Stimulated activated CD4-positive, alpha-beta T cell treated with anti-CD3 and anti-CD28 coated beads, Interleukin-2, amount 100 ng/mL, for 24 hours (primary cell): Measurements from ENCODE around the gene TVP23C.
"Not testable (repeated sequence)": the region's sequence is repeated elsewhere in the genome, so short reads cannot be mapped to it uniquely, and the experiment has no call there.

Source experiments
- DNase-seq, 2 donors: peaks; one replicate each; pipeline ENCODE4 v3.0.0-alpha.2; 2020

The TVP23C gene

DNA sequence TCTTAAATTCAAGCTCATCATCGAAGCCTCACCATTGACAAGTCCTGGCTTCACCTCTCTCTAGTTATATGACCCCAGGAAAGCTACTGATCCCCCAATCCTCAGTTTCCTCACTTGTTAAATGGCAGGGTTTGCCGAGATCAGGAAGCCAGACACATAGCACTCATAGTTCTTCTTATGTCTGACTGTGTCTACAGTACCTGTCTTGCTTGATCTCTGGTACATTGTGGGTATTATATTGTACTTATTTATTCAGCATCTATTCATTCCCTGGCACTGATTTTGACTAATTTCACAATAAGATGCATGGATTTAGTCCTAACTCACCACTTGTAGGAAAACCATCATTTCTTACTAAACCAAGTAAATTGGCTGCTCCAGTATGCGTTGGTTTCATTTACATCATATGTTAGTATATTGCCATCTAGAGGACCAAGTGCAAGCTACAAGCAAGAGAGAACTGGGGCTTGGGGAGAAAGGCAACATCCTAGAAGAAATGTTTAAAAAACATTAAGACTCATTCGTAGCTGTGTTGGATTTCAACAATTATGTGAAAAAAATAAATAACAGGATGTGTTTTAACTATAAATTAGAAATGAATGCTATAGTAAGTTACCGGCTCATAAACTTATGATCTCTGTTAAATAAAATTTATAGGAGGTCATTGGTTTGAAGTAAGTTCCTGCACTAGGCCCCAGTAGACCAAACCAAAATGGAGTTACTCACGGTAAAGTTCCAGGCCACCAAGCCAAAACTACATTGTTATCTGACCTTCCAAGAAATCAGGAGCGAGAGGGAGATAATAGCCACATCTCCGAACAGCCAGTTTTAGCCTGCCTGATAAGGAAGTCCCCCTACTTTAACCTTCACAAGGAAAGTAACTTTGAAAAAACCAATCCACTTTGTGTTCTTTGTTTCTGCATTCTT, 36.7 kb downstream of the TVP23C start:
- DNase-seq, result not testable (repeated sequence)

GRCh38 chr17:15524990-15525985, 38.0 kb downstream of the TVP23C start:
- not testable (repeated sequence) for DNase-seq

DNA sequence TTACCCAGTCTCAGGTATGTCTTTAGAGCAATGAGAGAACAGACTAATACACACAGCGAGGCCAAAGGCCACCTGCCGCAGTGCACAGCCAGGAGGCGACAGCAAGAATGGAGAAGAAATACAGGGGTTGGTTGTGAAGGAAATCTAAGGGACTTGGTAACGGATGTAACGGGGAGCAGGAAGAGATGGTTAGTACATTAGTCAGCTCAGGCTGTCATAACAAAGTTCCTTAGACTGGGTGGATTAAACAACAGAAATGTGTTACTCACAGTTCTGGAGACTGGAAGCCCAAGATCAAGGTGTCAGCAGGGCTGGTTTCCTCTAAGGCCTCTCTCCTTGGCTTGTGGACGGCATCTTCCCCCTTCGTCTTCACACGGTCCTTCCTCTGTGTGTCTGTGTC, 47.1 kb downstream of the TVP23C start:
- DNase-seq, result no peak

GRCh38 chr17:15514469-15514868, 48.8 kb downstream of the TVP23C start:
- DNase-seq, result no peak

DNA sequence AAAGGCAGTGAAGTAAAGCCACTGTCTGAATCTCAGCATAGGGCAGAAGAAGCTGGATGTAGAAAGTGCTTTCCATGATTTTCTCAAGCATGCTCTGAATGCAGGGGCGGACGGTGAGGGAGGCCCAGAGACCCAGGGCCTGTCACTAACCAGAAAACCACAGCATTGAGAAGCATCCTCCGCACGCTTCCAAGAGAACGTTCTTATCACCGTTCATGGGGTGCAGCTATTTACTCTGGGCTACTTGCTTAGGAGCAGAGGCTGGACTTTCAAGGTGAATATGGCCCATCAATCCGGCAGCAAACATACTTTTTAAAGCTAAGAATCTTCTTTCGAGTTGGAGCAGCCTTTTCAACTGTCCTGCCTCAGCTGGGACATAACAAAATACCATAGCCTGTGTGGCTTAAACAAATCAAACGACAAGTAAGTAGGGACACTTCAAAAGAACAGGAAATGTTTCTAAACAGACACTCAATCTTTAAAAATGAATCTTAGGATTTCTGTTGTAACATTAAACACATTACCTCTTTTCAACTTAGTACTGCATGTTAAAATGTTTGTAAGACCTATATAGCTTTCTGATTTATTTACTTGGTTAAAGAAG, 49.3 kb downstream of the TVP23C start:
- DNase-seq, result no peak

DNA sequence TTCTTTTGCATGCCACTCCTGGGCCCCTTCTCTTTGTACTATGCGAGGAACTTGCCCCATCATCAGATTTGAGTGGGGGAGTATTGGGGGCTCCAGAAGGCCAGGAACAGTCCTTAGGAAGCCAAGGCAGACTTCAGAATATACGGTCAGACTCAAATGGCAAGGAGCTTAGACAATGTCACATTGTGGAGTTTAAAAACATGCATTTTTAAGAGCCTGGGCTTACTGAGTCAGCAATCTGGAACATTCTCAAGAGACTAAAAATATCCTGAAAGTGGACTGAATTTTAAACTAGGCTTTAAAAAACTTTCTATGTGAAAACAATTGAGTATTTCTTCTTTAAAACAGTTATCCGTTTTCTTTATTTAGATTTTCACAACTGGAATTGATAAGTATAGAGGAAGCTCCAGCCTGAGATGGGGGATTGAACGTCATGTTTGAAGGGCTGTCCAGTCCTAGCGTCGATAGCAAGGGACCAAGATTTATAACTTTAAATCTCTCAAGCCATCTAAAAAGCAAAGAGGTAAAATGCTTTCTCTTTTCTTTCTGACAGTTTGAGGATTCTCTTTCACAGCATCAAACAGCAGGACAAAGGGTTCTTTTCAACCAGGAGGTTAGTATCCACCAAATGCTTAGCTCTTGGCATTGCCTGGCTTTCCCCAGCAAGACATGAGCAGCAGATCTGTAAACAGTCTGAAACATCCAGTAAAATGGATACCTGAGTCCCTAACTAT, 50.1 kb downstream of the TVP23C start:
- no peak for DNase-seq

GRCh38 chr17:15512071-15512709, 51.1 kb downstream of the TVP23C start:
- DNase-seq, result no peak

DNA sequence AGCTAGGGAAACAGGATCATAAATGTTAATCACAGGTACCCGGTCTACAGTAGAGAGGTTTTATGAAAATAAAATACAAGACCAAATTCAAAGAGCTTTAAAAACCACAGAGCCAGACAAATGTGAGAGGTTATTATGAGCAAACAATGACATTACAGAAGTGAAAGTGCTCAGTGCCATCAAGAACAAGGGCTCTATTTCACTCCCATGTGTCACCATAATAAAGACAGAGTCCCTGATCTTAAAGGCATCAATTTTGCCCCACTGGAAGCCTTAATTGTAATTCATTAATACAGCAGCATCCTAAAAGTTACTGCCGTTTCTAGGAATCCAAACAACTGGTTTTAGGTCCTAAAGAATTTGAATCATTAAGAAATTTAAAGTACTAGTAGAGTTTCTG, 52.1 kb downstream of the TVP23C start:
- no peak for DNase-seq

- no peak for DNase-seq
Observed at GRCh38 chr17:15510361-15510760, 52.9 kb downstream of the TVP23C start.

DNA sequence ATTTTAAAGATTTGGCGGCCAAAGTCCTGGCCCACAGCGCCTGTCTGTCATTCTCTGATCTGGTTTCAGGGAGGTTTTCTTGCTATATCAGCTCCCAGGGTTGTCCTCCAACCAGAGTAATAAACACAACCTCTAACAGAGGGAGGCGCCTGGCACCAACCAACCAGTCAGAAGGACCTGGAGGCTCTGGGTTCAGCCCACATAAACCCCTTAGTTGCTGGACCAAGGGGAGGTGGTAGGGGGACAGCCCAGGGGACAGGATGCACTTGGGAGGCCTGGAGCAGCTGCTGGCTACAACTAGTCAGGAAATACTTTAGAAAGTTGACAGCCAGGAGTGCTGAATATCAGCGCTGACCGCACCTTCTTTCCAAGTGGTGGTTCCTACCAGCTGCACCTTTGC, 54.2 kb downstream of the TVP23C start:
- DNase-seq, result no peak

GRCh38 chr17:15508466-15508865, 54.8 kb downstream of the TVP23C start:
- DNase-seq, result no peak

DNA sequence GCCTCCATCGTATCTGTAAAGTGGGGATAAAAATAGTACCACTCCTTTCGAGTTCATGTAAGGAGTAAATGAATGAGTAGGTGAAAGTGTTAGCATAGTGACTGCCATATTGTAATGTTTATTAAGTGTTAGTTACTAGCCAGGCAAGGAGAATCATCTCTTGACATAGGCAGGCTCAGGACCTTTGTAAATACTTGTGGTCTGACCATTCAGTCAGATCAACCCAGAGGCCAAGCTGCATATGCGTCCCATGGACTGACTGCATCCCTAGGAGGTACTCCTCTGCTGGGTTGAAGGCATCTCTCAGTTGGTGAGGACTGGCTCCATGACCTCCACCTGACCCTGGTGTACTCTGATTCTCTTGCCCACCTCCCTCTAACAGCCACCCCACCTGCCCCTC, 55.4 kb downstream of the TVP23C start:
- DNase-seq, result no peak

DNA sequence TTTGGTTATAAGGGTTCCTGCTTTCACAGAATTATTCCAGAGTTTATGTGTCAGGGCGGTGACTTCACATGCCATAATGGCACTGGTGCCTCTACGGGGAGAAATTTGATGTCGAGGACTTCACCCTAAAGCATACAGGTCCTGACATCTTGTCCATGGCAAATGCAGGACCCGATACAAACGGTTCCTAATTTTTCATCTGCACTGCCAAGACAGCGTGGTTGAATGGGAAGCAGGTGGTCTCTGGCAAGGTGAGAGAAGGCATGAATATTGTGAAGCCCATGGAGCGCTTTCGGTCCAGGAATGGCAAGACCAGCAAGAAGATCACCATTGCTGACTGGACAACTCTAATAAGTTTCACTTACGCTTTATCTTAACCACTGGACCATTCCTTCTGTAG, 56.3 kb downstream of the TVP23C start:
- DNase-seq, result no peak

DNA sequence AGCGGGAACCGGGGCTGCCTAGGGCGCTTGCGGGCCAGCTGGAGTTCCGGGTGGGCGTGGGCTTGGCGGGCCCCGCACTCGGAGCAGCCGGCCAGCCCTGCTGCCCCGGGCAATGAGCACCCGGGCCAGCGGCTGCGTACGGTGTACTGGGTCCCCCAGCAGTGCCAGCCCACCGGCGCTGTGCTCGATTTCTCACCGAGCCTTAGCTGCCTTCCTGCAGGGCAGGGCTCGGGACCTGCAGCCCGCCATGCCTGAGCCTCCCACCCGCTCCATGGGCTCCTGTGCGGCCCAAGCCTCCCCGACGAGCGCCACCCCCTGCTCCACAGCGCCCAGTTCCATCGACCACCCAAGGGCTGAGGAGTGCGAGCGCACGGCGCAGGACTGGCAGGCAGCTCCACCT, 57.6 kb downstream of the TVP23C start:
- DNase-seq, result not testable (repeated sequence)

- no peak for DNase-seq
Observed at GRCh38 chr17:15503731-15504130, 59.6 kb downstream of the TVP23C start.

- peak; percentile 74 to 87 for DNase-seq
Observed at GRCh38 chr17:15502369-15503112, 60.7 kb downstream of the TVP23C start.

GRCh38 chr17:15501793-15502192, 61.5 kb downstream of the TVP23C start:
- DNase-seq, result no peak

GRCh38 chr17:15501282-15501681, 62.0 kb downstream of the TVP23C start:
- DNase-seq, result no peak

DNA sequence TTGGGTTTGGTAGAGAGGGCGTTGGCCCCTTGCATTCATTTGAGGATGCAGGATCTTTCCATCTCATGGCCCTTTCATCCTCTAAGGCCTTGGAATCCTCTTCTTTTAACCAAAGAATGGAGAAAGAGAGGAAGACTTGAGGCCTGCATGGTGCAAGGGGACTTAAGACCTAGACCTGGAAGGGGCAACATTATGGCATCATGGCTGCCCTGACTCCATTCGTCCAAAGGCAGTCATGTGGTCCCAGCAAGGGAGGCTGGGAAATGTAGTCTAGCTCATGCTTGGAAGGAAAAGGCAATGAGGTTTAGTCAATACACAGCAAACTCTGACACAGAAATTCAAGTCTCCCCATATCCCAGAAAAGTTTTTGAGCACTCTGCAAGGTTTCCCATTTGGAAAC, 65.2 kb downstream of the TVP23C start:
- DNase-seq, result no peak

GRCh38 chr17:15496735-15497670, 66.3 kb downstream of the TVP23C start:
- DNase-seq, result no peak
